ENCODE data around the gene SATB1.

DNA sequence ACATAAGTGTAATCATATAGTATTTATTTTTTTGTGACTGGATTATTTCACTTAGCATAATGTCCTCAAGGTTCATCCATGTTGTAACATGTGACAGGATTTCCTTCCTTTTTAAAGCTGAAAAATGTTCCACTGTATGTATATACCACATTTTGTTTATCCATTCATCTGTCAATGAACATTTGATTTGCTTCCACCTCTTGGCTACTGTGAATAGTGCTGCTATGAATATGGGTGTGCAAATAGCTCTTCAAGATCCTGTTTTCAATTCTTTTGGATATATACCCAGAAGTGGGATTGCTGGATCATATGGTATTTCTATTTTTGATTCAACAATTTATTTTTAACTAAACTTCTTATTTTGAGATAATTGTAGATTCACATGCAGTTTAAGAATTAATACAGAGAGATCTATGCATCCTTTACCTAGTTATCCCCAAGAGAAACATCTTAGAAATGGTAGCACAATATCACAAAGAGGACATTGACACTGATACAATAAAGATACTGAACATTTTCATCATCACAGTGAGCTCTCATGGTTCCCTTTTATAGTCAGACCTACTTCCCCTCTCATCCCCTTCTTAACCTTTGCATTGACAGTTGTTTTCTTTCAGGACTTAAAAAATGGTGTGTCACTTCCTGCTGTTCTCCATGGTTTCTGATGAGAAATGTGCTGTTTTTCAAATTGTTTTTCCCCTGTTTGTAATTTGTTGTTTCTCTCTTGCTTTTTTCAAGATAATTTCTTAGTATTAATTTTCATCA is 90.1 kb downstream of the SATB1 start:
- TF ChIP-seq, protein P1, sequence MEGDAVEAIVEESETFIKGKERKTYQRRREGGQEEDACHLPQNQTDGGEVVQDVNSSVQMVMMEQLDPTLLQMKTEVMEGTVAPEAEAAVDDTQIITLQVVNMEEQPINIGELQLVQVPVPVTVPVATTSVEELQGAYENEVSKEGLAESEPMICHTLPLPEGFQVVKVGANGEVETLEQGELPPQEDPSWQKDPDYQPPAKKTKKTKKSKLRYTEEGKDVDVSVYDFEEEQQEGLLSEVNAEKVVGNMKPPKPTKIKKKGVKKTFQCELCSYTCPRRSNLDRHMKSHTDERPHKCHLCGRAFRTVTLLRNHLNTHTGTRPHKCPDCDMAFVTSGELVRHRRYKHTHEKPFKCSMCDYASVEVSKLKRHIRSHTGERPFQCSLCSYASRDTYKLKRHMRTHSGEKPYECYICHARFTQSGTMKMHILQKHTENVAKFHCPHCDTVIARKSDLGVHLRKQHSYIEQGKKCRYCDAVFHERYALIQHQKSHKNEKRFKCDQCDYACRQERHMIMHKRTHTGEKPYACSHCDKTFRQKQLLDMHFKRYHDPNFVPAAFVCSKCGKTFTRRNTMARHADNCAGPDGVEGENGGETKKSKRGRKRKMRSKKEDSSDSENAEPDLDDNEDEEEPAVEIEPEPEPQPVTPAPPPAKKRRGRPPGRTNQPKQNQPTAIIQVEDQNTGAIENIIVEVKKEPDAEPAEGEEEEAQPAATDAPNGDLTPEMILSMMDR (IDR thresholded peaks at IDR 0.05): no peak
- no peak for TF ChIP-seq POLR2A (IDR thresholded peaks at IDR 0.05)
